Measurements from ENCODE around the gene PTPRM. TPM values are rescaled to one million over a fixed set of nuclear protein-coding genes. Genes with fewer than 3 reads are reported as not detected.

The PTPRM gene
- total RNA-seq, 1 experiment from 2014 or later = 14.5 TPM

GRCh38 chr18:8045884-8046281 lies 478.8 kb downstream of the PTPRM start:
- H3K4me3 ChIP-seq (replicated peaks in 1 of 2; ENCODE audit: low read depth in 1 of 2, low read length in 2 of 2) = no peak overlapping the region
- ChIA-PET POLR2A (no interaction called here), CTCF (no interaction called here), RAD21 (ENCODE audit: low non-redundant PET in 1 of 2, low total read pairs in 2 of 2, uncharacterized antibody in 2 of 2, unreplicated experiment in 2 of 2) (no interaction called here)
- no peaks in the 10 kb centered on the region for H3K36me3 ChIP-seq (ENCODE audit: control insufficient read depth in 1 of 2, insufficient read depth in 2 of 2, low read length in 2 of 2)
- H3K79me2 ChIP-seq (ENCODE audit: insufficient read depth, low read length) = no peaks in the 10 kb centered on the region
- H3K4me1 ChIP-seq (ENCODE audit: control insufficient read depth in 1 of 2, insufficient read depth in 2 of 2, low read length in 2 of 2) = peaks cover 0 to 17% of the 10 kb centered on the region in 2 experiments; a peak in 1 of 4 replicates
- H4K20me1 ChIP-seq (ENCODE audit: insufficient read depth) = no peaks in the 10 kb centered on the region
- intact Hi-C loops (cut with micrococcal nuclease) = no loop called here
- no peak overlapping the region for H2AFZ ChIP-seq (ENCODE audit: low read depth, low read length, poor library complexity, severe bottlenecking)
- ATAC-seq (no peak), DNase-seq (ENCODE audit: low read depth, low spot score) (peak; percentile 15)
- TF ChIP-seq EZH2 (IDR thresholded peaks at IDR 0.05) = no peak
- TF ChIP-seq MAX (IDR thresholded peaks at IDR 0.05) = no peak
- peak; percentile 22; the same call in 1 of the 2 replicates for TF ChIP-seq RAD21 (IDR thresholded peaks at IDR 0.05; ENCODE audit: low read depth)
- TF ChIP-seq JUND (IDR thresholded peaks at IDR 0.05) = no peak
- TF ChIP-seq SP1 (IDR thresholded peaks at IDR 0.05; ENCODE audit: low read depth) = no peak; the same call in 1 of the 2 replicates
- TF ChIP-seq CTCF (IDR thresholded peaks at IDR 0.05 in 2 of 3, conservative IDR thresholded peaks at IDR 0.05 in 1 of 3; ENCODE audit: borderline replicate concordance in 1 of 3, insufficient read depth in 1 of 3, low read depth in 2 of 3, low read length in 2 of 3) = no peak
- TF ChIP-seq POLR2AphosphoS5 (IDR thresholded peaks at IDR 0.05; ENCODE audit: low read depth, low read length) = no peak
- peak; percentile 36; the same call in 1 of the 2 replicates for TF ChIP-seq EGR1 (IDR thresholded peaks at IDR 0.05; ENCODE audit: low read depth)
- TF ChIP-seq YY1 (IDR thresholded peaks at IDR 0.05; ENCODE audit: extremely low read depth, insufficient replicate concordance, low read depth, low read length) = no peak
- no peak for TF ChIP-seq SIN3A (IDR thresholded peaks at IDR 0.05; ENCODE audit: low read depth)
- no peaks in the 10 kb centered on the region for H3K9me2 ChIP-seq (ENCODE audit: insufficient read depth)
- no peaks in the 10 kb centered on the region for H3K9me3 ChIP-seq (ENCODE audit: control insufficient read depth in 1 of 2, insufficient read depth in 1 of 2, low read depth in 1 of 2, low read length in 2 of 2)
- H3K4me2 ChIP-seq (ENCODE audit: low read length) = peak overlapping the region; percentile 17
- no peak overlapping the region for H3K27ac ChIP-seq (ENCODE audit: low read depth, low read length)
- no peak overlapping the region for H3K9ac ChIP-seq (ENCODE audit: low read length)
- H3K27me3 ChIP-seq (ENCODE audit: insufficient read depth, low read length) = no peaks in the 10 kb centered on the region
- BruUV-seq (replicated peaks) = no TSS peak

All from HCT116 (cell line).